Activated CD8-positive, alpha-beta T cell treated with anti-CD3 and anti-CD28 coated beads for 36 hours (primary cell): ENCODE measurements around the gene TAF1A. TPM values are rescaled to one million over a fixed set of nuclear protein-coding genes. Genes with fewer than 3 reads are reported as not detected.

Experiments
- ATAC-seq: fragments of 200-7000 bp; cut with Tn5 transposase; one replicate; pipeline ENCODE4 v1.10.0; 2021; ENCODE audit warnings: mild to moderate bottlenecking, moderate library complexity
- CTCF ChIA-PET: fragments of 350-600 bp; sonication (Branson Sonifier 250); formaldehyde crosslinking; loops from one replicate; lab custom pipeline; 2021; ENCODE audit warnings: antibody characterized with exemption; lab: Charles Lee
- POLR2A ChIA-PET: fragments of 350-600 bp; sonication (Branson Sonifier 250); formaldehyde crosslinking; loops from one replicate; lab custom pipeline; 2021; ENCODE audit warnings: antibody characterized with exemption; lab: Charles Lee
- DNase-seq: peaks from one replicate; pipeline ENCODE4 v3.0.0-alpha.2; 2020
- H3K27ac Mint-ChIP-seq: one replicate; pipeline ENCODE4 v1.8.0; 2021; ENCODE audit warnings: mild to moderate bottlenecking, mixed read lengths
- H3K27me3 Mint-ChIP-seq: one replicate; pipeline ENCODE4 v1.8.0; 2021; ENCODE audit warnings: mixed read lengths
- H3K36me3 Mint-ChIP-seq: one replicate; pipeline ENCODE4 v1.8.0; 2021; ENCODE audit warnings: low read depth, mixed read lengths
- H3K4me1 Mint-ChIP-seq: one replicate; pipeline ENCODE4 v1.8.0; 2021; ENCODE audit warnings: low read depth, mixed read lengths
- H3K4me3 Mint-ChIP-seq: one replicate; pipeline ENCODE4 v1.8.0; 2021; ENCODE audit warnings: mild to moderate bottlenecking, moderate library complexity, mixed read lengths
- H3K9me3 Mint-ChIP-seq: one replicate; pipeline ENCODE4 v1.8.0; 2021; ENCODE audit warnings: mixed read lengths
- CTCF ChIP-seq: fragments of 200-600 bp; IDR thresholded peaks from one replicate; pipeline ENCODE4 v1.8.0; 2022; ENCODE audit warnings: antibody characterized with exemption, mild to moderate bottlenecking
- intact Hi-C: fragments of 100-400 bp; cut with micrococcal nuclease; formaldehyde crosslinking; loops from one replicate; pipeline ENCODE4 v1.10.0; 2022
- total RNA-seq, 2 experiments: library from RNA; stranded (reverse); gene quantifications; one replicate each; pipeline ENCODE4 v1.2.3, GENCODE V29; 2021

Gene TAF1A
- 10 to 100 TPM; 18.4 to 19.0 TPM for total RNA-seq

- peak within 1 kb of the TSS; percentile 98 for H3K4me3 Mint-ChIP-seq
- POLR2A ChIA-PET, result interaction anchor here (0.6 to 2.3 kb wide), 6 partner anchors 10 to 50 kb away, joined by 3 to 7 read pairs (median 4); no protein-coding TSS in a partner anchor
- H3K36me3 Mint-ChIP-seq, result peaks cover 28% of the 10 kb centered on the region
- no peaks in the 10 kb centered on the region for H3K27me3 Mint-ChIP-seq
- no peak for TF ChIP-seq CTCF
- no peaks in the 10 kb centered on the region for H3K9me3 Mint-ChIP-seq
- peaks cover 44% of the 10 kb centered on the region for H3K4me1 Mint-ChIP-seq
- intact Hi-C loops, result loop anchor here (2.0 kb wide), 2 partner anchors 31 to 55 kb away; no protein-coding TSS in a partner anchor
- ATAC-seq (peak; percentile 99), DNase-seq (peak; percentile 92)
- CTCF ChIA-PET, result interaction anchor here (1.0 to 1.5 kb wide), 7 partner anchors 10 to 134 kb away, joined by 3 to 10 read pairs (median 5); no protein-coding TSS in a partner anchor
- peak within 1 kb of the TSS; percentile 96 for H3K27ac Mint-ChIP-seq
Observed at GRCh38 chr1:222589462-222590302, at the start of gene TAF1A. TAF1A (minus strand) TSS chr1:222589933.

- Mint-ChIP-seq H3K4me1 (peaks cover 9% of the 10 kb centered on the region), H3K4me3 (no peak overlapping the region), H3K36me3 (peaks cover 29% of the 10 kb centered on the region), H3K27ac (peak overlapping the region; percentile 60), H3K9me3 (no peaks in the 10 kb centered on the region), H3K27me3 (no peaks in the 10 kb centered on the region)
- peak; percentile 94 for ATAC-seq
- TF ChIP-seq CTCF, result peak; percentile 84
- peak; percentile 84 for DNase-seq
- intact Hi-C loops, result loop anchor here (1.0 kb wide), 1 partner anchor 169 kb away; no protein-coding TSS in a partner anchor
- ChIA-PET CTCF (interaction anchor here (0.7 to 3.3 kb wide), 36 partner anchors 9 to 448 kb away, joined by 3 to 56 read pairs (median 4); partner anchors contain the start of genes AIDA, BROX and TAF1A), POLR2A (interaction anchor here (1.1 to 1.2 kb wide), 2 partner anchors 9 to 16 kb away, joined by 3 to 5 read pairs; partner anchors contain the start of gene MIA3)
Observed at GRCh38 chr1:222634180-222635013, 44.7 kb upstream of the TAF1A start.

- Mint-ChIP-seq H3K36me3 (peaks cover 35% of the 10 kb centered on the region), H3K4me3 (no peak overlapping the region), H3K4me1 (peaks cover 9% of the 10 kb centered on the region), H3K9me3 (no peaks in the 10 kb centered on the region), H3K27ac (no peak overlapping the region), H3K27me3 (no peaks in the 10 kb centered on the region)
- intact Hi-C loops, result no loop called here
- CTCF ChIA-PET, result interaction anchor here (1.3 to 3.3 kb wide), 3 partner anchors 12 to 177 kb away, joined by 3 to 56 read pairs (median 35); no protein-coding TSS in a partner anchor
- DNase-seq, result no peak
- no peak for TF ChIP-seq CTCF
- ATAC-seq, result no peak
- POLR2A ChIA-PET, result no interaction called here
Observed at GRCh38 chr1:222632749-222633148, 43.0 kb upstream of the TAF1A start.

- no peak overlapping the region for H3K4me3 Mint-ChIP-seq
- ATAC-seq (no peak), DNase-seq (no peak)
- no peak for TF ChIP-seq CTCF
- no peaks in the 10 kb centered on the region for H3K27me3 Mint-ChIP-seq
- H3K27ac Mint-ChIP-seq, result peak overlapping the region; percentile 22
- CTCF ChIA-PET, result interaction anchor here (1.3 to 1.6 kb wide), 2 partner anchors 167 to 176 kb away, joined by 3 read pairs; no protein-coding TSS in a partner anchor
- peaks cover 32% of the 10 kb centered on the region for H3K36me3 Mint-ChIP-seq
- H3K9me3 Mint-ChIP-seq, result no peaks in the 10 kb centered on the region
- intact Hi-C loops, result no loop called here
- POLR2A ChIA-PET, result interaction anchor here (0.6 kb wide), 1 partner anchor 72 kb away, joined by 3 read pairs; no protein-coding TSS in a partner anchor
- peaks cover 9% of the 10 kb centered on the region for H3K4me1 Mint-ChIP-seq
Observed at GRCh38 chr1:222631611-222632208, 42.0 kb upstream of the TAF1A start.
